ENCODE measurements around the gene FBXL5.

Gene FBXL5

DNA sequence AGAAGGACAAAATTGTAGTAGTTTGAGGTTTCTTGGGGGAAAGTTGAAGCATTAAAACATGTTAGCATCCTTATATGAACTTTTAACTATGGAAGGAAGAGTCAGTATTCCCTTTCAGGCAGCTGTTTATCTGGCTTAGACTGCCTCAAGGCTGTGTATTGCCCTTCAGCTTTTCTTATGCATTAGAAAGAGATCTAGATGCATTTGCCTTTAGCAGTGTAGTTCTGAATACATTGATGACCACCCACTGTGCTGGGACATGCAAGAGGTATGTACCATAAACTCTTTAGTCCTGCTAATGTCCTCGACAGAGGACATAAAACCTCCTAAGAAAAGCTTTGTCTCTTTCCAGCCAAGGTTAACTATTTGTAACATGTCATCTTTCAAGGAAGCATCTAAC lies 29.3 kb upstream of the FBXL5 start:
- Mint-ChIP-seq H3K27me3 (no peaks in the 10 kb centered on the region), H3K9me3 (no peaks in the 10 kb centered on the region), H3K4me1 (ENCODE audit: low read depth) (peaks cover 32% of the 10 kb centered on the region), H3K36me3 (ENCODE audit: low read depth) (peaks cover 47% of the 10 kb centered on the region), H3K27ac (no peak overlapping the region), H3K4me3 (no peak overlapping the region)

DNA sequence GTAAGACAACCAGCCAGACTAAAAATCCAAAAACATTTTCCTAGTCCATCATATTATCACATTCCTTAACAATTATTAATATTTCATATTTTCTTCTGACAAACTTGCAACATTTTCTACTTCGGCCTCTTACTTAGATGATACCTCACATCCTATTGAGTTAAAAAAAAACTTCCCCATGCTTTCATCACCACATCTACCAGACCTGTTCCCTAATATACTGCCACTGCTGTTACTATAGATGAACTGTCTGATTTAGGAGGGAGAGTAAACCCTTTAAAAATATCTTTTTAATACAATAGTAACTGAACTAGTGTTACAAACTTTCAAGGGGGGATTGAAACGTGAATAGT lies 28.0 kb upstream of the FBXL5 start:
- peaks cover 43% of the 10 kb centered on the region for H3K36me3 Mint-ChIP-seq (ENCODE audit: low read depth)
- peak overlapping the region; percentile 100 for H3K4me3 Mint-ChIP-seq
- peaks cover 36% of the 10 kb centered on the region for H3K4me1 Mint-ChIP-seq (ENCODE audit: low read depth)
- no peak overlapping the region for H3K27ac Mint-ChIP-seq
- no peaks in the 10 kb centered on the region for H3K9me3 Mint-ChIP-seq
- no peaks in the 10 kb centered on the region for H3K27me3 Mint-ChIP-seq

DNA sequence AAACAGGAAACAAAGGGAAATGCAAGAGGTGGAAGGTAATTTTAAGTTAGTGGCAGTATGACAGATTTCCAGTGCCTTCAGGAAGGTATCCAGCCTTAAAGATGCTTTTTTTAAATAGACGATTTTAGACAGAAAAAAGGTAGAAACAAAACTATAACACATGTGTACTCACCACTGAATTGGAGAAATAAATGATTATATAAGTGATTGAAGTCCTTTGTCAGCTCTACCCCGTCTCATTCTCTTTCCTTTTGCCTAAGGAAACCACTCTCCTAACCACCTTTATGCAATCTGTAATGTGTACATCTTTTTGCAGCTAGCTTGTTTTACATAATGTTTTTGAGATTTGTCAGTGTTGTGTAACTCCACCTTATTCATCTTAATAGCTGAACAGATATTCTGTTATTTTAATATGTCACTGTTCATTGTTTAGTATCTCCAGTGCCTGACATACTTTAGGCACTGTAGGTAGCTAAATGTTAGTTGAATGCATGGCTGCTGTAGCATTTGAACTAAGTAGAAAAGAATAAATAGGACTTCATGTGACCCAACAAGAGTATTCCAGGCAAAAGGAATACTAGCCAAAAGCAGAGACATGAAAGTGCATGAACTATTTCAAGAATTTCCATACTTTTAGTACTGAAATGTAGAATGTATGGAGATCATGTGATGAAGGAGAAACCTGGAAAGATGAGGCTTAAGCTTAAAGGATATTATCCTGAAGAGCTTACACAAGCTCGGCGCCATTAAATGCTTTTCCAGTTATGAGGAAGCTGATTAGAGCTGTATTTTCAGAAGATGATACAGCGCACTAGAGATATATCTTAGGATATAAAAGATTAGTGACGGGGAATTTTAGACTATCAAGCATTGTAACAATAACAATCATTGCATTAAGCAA lies 27.3 kb upstream of the FBXL5 start:
- Mint-ChIP-seq H3K27ac (peak overlapping the region; percentile 99), H3K4me3 (peak overlapping the region; percentile 100), H3K36me3 (ENCODE audit: low read depth) (peaks cover 36% of the 10 kb centered on the region), H3K27me3 (no peaks in the 10 kb centered on the region), H3K4me1 (ENCODE audit: low read depth) (peaks cover 40% of the 10 kb centered on the region), H3K9me3 (no peaks in the 10 kb centered on the region)

DNA sequence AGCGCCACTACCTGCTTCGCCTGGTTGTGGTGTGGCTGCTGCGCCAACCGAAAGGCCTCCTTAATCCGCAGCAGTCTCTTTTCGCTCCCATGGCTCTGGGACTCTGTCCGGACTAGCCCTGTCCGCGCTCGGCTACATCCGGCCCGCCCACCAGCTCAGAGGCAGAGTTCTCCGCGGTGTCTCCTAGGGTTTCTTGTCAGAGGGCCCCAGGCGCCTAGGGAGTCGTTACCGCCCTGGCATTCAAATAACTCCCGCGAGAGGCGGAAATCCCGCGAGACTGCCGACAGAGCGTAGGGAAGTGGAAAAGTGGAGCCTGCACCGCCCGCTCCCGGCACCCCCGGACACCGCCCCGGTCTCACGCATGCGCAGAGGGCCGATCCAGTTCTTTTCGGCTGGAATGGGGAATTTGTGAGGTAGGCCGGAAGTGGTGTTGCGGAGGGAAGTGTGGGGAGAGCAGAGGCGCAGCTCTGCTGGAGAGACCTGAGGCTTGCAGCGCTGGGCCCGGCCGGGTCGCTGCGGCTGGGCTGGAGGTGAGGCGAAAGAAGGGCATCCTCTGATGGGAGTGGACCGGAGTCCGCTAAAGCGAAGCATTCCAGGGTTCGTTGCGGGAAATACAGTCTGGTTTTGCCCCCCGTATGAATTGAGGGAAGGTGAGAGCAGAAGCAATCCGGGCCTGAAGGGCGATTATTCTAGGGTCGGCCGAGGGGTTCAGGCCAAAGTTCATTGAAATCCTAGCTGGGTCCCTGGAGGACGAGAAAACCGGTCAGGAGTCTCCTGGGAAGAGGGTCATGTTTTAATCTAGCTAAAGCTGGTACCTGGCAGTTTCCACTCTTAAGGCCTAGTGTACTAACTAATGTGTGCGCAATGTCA lies 26.4 kb upstream of the FBXL5 start, which contains the start of gene FAM200B:
Gene FAM200B (plus strand): TSS at position 456 of the 870 bp plus-strand sequence. CDS start 5,151 bp downstream, outside the sequence.
- Mint-ChIP-seq H3K36me3 (ENCODE audit: low read depth) (peaks cover 28% of the 10 kb centered on the region), H3K27me3 (no peaks in the 10 kb centered on the region)

DNA sequence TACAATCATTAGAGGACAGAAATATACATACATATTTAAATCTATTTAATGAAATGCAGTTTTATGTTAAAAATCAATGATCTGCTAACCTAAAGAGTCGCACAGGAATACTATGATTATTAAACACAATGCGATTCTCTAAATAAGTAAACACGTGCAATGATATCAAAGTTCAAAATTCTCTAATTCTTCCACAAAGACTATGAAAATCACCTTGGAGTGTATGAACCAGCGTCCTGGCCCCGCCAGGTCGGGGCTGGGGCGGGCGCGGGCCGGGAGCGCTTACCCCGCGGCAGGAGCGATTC lies 25.9 kb upstream of the FBXL5 start:
- Mint-ChIP-seq H3K4me1 (ENCODE audit: low read depth) (peaks cover 47% of the 10 kb centered on the region), H3K9me3 (no peaks in the 10 kb centered on the region), H3K27me3 (no peaks in the 10 kb centered on the region), H3K36me3 (ENCODE audit: low read depth) (peaks cover 22% of the 10 kb centered on the region), H3K4me3 (peak overlapping the region; percentile 100), H3K27ac (peak overlapping the region; percentile 99)

More for the DNA sequence above, 26.4 kb upstream of the FBXL5 start, which contains the start of gene FAM200B:
- Mint-ChIP-seq H3K9me3 (no peaks in the 10 kb centered on the region), H3K27ac (peak within 1 kb of the TSS; percentile 99), H3K4me3 (peak within 1 kb of the TSS; percentile 100), H3K4me1 (ENCODE audit: low read depth) (peaks cover 43% of the 10 kb centered on the region)

DNA sequence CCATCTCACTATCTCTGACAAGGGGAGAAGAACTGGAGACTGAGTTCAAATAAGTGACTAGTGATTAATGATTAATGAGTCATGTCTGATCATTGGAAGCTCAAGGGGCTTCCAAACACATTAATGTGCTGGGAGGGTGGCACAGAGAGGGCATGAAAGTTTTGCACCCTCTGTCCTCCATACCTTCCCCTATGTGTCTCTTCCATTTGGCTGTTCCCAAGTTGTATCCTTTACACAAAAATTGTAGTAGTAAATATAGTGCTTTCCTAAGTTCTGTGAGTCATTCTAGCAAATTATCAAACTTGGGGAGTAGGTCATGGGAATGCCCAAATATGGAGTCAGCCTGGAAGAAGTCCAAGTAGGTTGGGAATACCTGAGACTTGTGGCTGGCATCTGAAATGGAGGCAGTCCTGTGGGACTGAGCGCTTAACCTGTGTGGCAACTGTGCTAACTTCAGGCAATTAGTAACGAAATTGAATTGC lies 22.4 kb upstream of the FBXL5 start:
- H3K4me3 Mint-ChIP-seq, result no peak overlapping the region
- peaks cover 8% of the 10 kb centered on the region for H3K36me3 Mint-ChIP-seq (ENCODE audit: low read depth)
- no peaks in the 10 kb centered on the region for H3K9me3 Mint-ChIP-seq
- H3K4me1 Mint-ChIP-seq (ENCODE audit: low read depth), result peaks cover 30% of the 10 kb centered on the region
- H3K27me3 Mint-ChIP-seq, result no peaks in the 10 kb centered on the region
- no peak overlapping the region for H3K27ac Mint-ChIP-seq

DNA sequence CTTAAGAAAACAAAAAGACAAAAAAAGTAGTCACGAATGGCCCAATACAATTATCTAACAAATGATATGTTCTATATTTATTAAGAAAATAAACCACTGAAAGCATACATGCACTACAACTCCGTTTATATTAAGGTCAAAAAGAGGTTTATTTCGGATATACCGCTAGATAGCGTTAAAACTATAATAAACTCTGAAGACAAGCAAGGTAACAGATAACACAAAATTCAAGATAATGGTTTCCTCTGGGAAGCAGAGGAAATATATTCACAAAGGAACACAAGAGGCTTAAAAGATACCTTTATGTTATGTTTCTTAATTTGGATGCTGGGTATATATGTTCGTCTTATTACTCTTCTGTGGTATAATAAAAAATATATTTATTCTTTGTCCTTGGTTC lies 21.7 kb upstream of the FBXL5 start:
- Mint-ChIP-seq H3K4me3 (no peak overlapping the region), H3K4me1 (ENCODE audit: low read depth) (peaks cover 23% of the 10 kb centered on the region), H3K9me3 (no peaks in the 10 kb centered on the region), H3K27ac (no peak overlapping the region), H3K36me3 (ENCODE audit: low read depth) (peaks cover 8% of the 10 kb centered on the region), H3K27me3 (no peaks in the 10 kb centered on the region)

DNA sequence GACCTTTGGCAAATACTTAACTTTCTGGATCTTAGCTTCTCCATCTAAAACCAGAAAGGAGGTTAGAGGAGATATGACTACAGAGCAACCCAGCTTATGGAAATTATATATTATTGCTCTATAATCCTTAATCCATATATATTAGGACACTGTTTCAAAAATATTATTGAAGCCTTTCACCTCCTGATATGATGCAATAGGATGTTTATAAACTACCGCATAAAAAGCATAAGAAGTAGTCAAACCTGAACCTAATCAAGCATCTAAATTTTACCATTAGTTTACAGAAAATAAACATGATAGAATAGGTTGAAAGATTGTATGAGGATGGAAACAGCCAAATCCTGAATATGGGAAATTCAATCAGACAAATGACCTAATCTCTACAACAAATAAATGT lies 20.9 kb upstream of the FBXL5 start:
- Mint-ChIP-seq H3K4me3 (no peak overlapping the region), H3K27me3 (no peaks in the 10 kb centered on the region), H3K9me3 (no peaks in the 10 kb centered on the region), H3K4me1 (ENCODE audit: low read depth) (peaks cover 23% of the 10 kb centered on the region), H3K36me3 (ENCODE audit: low read depth) (peaks cover 8% of the 10 kb centered on the region), H3K27ac (no peak overlapping the region)

DNA sequence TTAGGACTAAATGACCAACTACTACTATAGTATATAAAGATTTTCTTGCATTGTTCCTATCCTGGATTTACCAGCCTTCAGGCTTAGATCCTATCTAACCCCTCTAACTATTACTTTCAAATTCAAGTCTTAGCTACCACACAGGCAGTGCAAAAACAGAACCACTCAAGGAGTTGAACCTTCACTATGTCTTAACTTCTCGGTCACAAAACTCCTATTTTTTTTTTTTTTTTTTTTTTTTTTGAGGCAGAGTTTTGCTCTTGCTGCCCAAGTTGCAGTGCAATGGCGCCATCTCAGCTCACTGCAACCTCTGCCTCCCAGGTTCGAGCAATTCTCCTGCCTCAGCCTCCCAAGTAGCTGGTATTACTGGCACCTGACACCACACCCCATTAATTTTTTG lies 20.2 kb upstream of the FBXL5 start:
- Mint-ChIP-seq H3K27me3 (no peaks in the 10 kb centered on the region), H3K36me3 (ENCODE audit: low read depth) (peaks cover 8% of the 10 kb centered on the region), H3K9me3 (no peaks in the 10 kb centered on the region), H3K4me1 (ENCODE audit: low read depth) (peaks cover 23% of the 10 kb centered on the region), H3K27ac (no peak overlapping the region), H3K4me3 (no peak overlapping the region)

DNA sequence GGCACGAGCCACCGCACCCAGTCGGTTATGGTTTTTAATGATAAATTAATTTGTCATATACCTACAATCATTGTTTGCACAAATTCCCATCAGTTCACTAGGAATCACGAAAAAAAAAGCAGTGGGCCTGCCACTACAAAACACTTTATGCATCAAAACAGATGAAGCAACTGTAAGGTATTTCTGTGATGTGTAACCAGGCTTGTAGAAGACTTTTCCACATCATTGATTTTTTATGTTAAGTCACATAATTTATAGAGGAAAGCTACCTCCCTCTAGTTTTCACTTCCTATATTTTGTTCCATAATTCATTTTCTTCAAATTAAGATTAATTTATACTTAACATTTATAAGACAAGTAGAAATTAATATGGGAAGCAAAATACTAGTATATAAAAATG lies 19.8 kb upstream of the FBXL5 start:
- Mint-ChIP-seq H3K4me1 (ENCODE audit: low read depth) (peaks cover 24% of the 10 kb centered on the region), H3K36me3 (ENCODE audit: low read depth) (peaks cover 6% of the 10 kb centered on the region), H3K27ac (no peak overlapping the region), H3K27me3 (no peaks in the 10 kb centered on the region), H3K4me3 (no peak overlapping the region), H3K9me3 (no peaks in the 10 kb centered on the region)

DNA sequence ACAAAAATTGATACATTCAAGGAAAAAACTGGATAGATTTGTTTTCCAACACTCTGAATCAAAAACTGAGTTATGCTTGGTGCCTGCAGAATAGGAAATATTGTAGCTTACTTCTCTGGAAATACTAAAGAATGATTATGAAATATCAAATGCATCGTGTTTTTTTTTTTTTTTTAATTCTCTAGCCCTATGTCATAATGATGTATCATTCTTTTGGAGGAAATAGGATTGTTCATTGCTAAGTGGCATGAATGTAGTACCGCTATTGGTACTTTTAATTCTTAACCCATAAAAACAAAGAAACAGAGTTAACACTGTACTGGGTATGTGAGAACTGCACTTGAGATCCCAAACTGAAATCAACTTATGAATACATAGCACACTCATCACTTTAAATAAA lies 18.9 kb upstream of the FBXL5 start:
- H3K4me3 Mint-ChIP-seq, result no peak overlapping the region
- H3K4me1 Mint-ChIP-seq (ENCODE audit: low read depth), result peaks cover 18% of the 10 kb centered on the region
- H3K36me3 Mint-ChIP-seq (ENCODE audit: low read depth), result no peaks in the 10 kb centered on the region
- no peaks in the 10 kb centered on the region for H3K27me3 Mint-ChIP-seq
- H3K9me3 Mint-ChIP-seq, result no peaks in the 10 kb centered on the region
- H3K27ac Mint-ChIP-seq, result no peak overlapping the region

DNA sequence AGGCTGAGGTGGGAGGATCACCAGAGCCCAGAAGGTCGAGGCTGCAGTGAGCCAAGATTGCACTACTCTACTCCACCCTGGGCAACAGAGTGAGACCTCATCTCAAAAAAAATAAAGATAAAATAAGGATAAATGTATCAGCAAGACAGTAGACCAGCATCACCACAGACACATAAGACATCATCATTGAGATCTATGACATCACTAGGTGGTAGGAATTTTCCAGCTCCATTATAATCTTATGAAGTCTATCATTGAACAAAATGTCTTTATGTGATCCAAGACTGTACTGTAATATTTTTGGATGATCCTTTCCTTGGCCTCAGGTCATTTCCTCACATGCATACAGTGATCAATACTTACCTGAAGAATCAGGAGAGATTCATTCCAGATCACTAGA lies 18.2 kb upstream of the FBXL5 start:
- H3K27ac Mint-ChIP-seq, result no peak overlapping the region
- no peaks in the 10 kb centered on the region for H3K27me3 Mint-ChIP-seq
- H3K4me3 Mint-ChIP-seq, result no peak overlapping the region
- H3K9me3 Mint-ChIP-seq, result no peaks in the 10 kb centered on the region
- H3K4me1 Mint-ChIP-seq (ENCODE audit: low read depth), result peaks cover 15% of the 10 kb centered on the region
- no peaks in the 10 kb centered on the region for H3K36me3 Mint-ChIP-seq (ENCODE audit: low read depth)

DNA sequence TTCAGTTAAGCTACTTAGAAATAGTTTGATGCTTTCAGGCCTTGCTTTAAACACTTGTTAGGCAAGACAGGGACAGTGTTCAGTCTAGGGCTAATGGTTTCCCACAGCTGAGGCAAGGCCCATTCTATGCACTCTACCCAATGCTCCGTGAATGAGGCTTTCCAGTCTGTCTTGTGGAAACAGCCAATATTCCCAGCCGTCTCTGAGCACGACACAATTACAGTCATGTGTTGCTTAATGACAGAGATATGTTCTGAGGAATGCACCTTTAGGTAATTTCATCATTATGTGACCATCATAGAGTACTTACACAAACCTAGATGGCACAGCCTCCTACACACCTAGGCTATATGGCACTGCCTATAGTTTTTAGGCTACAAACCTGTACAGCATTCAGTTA lies 16.9 kb upstream of the FBXL5 start:
- no peak overlapping the region for H3K27ac Mint-ChIP-seq

DNA sequence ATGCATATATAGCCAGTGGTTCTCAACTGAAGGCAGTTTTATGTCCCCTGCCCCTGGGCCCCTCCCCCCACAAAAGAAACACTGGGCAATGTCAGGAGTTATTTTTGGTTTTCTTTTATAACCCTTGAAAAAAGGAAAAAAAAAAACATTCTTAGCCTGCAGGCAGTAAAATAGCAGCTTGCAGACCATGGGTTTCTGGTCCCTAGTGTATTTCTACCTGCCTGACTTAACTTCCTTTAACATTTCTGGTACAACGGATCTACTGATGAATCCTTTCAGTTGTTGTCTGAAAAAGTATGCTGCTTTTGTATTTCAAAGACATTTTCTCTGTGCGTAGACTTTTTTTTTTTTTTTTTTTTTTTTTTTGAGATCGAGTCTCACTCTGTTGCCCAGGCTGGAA lies 15.4 kb upstream of the FBXL5 start:
- Mint-ChIP-seq H3K27ac (no peak overlapping the region), H3K4me3 (no peak overlapping the region), H3K27me3 (no peaks in the 10 kb centered on the region), H3K9me3 (no peaks in the 10 kb centered on the region), H3K4me1 (ENCODE audit: low read depth) (peaks cover 16% of the 10 kb centered on the region), H3K36me3 (ENCODE audit: low read depth) (peaks cover 11% of the 10 kb centered on the region)

More for the DNA sequence above, 16.9 kb upstream of the FBXL5 start:
- peaks cover 9% of the 10 kb centered on the region for H3K4me1 Mint-ChIP-seq (ENCODE audit: low read depth)
- H3K36me3 Mint-ChIP-seq (ENCODE audit: low read depth), result peaks cover 4% of the 10 kb centered on the region
- H3K9me3 Mint-ChIP-seq, result no peaks in the 10 kb centered on the region
- H3K27me3 Mint-ChIP-seq, result no peaks in the 10 kb centered on the region
- no peak overlapping the region for H3K4me3 Mint-ChIP-seq
